ENCODE data around the gene RBL2. TPM values are rescaled to one million over a fixed set of nuclear protein-coding genes. Genes with fewer than 3 reads are reported as not detected.
"Not testable (repeated sequence)": the region's sequence is repeated elsewhere in the genome, so short reads cannot be mapped to it uniquely, and the experiment has no call there.

RBL2 gene
- total and polyA plus RNA-seq, 2 of the 13 experiments (the other 11 are each of a cell fraction or from before 2014, with no cell fraction given): 41.2 to 60.9 TPM

DNA sequence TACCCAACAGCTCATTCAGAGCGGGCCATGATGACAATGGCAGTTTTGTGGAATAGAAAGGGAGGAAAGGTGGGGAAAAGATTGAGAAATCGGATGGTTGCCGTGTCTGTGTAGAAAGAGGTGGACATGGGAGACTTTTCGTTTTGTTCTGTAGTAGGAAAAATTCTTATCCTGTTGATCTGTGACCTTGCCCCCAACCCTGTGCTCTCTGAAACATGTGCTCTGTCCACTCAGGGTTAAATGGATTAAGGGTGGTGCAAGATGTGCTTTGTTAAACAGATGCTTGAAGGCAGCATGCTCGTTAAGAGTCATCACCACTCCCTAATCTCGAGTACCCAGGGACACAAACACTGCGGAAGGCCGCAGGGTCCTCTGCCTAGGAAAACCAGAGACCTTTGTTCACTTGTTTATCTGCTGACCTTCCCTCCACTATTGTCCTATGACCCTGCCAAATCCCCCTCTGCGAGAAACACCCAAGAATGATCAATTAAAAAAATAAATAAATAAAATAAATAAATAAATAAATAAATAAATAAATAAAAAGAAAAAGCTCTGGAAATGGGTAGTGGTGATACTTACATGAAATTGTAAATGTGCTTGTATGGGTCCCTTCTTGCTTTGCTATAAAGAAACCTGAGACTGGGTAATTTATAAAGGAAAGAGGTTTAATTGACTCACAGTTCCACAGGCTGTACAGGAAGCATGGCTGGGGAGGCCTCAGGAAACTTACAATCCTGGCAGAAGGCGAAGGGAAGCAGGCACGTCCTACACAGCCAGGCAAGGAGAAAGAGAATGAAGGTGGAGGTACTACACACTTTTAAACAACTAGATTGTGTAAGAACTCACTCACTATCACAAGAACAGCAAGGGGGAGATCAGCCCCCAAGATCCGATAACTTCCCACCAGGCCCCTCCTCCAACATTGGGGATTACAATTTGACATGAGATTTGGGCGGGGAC lies 105.8 kb downstream of the RBL2 start (continued):
- peak; percentile 89 for TF ChIP-seq MIXL1 (CRISPR knock-in tag; IDR thresholded peaks at IDR 0.05)
- TF ChIP-seq, protein P1, sequence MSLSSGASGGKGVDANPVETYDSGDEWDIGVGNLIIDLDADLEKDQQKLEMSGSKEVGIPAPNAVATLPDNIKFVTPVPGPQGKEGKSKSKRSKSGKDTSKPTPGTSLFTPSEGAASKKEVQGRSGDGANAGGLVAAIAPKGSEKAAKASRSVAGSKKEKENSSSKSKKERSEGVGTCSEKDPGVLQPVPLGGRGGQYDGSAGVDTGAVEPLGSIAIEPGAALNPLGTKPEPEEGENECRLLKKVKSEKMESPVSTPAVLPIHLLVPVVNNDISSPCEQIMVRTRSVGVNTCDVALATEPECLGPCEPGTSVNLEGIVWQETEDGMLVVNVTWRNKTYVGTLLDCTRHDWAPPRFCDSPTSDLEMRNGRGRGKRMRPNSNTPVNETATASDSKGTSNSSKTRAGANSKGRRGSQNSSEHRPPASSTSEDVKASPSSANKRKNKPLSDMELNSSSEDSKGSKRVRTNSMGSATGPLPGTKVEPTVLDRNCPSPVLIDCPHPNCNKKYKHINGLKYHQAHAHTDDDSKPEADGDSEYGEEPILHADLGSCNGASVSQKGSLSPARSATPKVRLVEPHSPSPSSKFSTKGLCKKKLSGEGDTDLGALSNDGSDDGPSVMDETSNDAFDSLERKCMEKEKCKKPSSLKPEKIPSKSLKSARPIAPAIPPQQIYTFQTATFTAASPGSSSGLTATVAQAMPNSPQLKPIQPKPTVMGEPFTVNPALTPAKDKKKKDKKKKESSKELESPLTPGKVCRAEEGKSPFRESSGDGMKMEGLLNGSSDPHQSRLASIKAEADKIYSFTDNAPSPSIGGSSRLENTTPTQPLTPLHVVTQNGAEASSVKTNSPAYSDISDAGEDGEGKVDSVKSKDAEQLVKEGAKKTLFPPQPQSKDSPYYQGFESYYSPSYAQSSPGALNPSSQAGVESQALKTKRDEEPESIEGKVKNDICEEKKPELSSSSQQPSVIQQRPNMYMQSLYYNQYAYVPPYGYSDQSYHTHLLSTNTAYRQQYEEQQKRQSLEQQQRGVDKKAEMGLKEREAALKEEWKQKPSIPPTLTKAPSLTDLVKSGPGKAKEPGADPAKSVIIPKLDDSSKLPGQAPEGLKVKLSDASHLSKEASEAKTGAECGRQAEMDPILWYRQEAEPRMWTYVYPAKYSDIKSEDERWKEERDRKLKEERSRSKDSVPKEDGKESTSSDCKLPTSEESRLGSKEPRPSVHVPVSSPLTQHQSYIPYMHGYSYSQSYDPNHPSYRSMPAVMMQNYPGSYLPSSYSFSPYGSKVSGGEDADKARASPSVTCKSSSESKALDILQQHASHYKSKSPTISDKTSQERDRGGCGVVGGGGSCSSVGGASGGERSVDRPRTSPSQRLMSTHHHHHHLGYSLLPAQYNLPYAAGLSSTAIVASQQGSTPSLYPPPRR (CRISPR knock-in tag; IDR thresholded peaks at IDR 0.05; ENCODE audit: borderline replicate concordance): peak; percentile 41; the same call in 1 of the 2 replicates
- TF ChIP-seq HDAC2 (CRISPR knock-in tag; IDR thresholded peaks at IDR 0.05): peak; percentile 83
- TF ChIP-seq SOX6, LCORL (IDR thresholded peaks at IDR 0.05): not testable (repeated sequence)
- peak; percentile 94 for TF ChIP-seq SOX6 (CRISPR knock-in tag; IDR thresholded peaks at IDR 0.05)
- TF ChIP-seq ZNF766 (CRISPR knock-in tag; IDR thresholded peaks at IDR 0.05; ENCODE audit: borderline replicate concordance): peak; percentile 33; the same call in 1 of the 2 replicates
- peak; percentile 35; the same call in 1 of the 2 replicates for TF ChIP-seq TBX2 (CRISPR knock-in tag; IDR thresholded peaks at IDR 0.05; ENCODE audit: borderline replicate concordance)
- 0 out of 2 replicates have a peak, but pooled peaks have one; percentile 20 for TF ChIP-seq ARNT2 (CRISPR knock-in tag; IDR thresholded peaks at IDR 0.05; ENCODE audit: low read depth)
- TF ChIP-seq, protein P2, sequence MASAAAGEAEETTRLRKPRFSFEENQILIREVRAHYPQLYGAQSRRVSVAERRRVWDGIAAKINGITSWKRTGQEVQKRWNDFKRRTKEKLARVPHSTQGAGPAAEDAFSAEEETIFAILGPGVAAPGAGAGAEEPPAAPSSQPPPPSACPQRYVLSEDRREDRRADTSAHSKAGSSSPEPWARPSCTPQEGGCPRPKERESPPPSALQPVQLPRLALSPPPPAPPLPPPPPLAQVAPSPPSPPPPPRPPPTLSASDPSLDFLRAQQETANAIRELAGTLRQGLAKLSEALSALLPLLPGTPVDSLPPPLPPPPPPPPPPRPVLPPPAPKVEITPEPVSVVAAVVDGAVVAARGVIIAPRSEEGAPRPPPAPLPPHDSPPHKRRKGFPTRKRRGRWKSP (CRISPR knock-in tag; IDR thresholded peaks at IDR 0.05): 0 out of 2 replicates have a peak, but pooled peaks have one; percentile 39
- TF ChIP-seq, protein P3, sequence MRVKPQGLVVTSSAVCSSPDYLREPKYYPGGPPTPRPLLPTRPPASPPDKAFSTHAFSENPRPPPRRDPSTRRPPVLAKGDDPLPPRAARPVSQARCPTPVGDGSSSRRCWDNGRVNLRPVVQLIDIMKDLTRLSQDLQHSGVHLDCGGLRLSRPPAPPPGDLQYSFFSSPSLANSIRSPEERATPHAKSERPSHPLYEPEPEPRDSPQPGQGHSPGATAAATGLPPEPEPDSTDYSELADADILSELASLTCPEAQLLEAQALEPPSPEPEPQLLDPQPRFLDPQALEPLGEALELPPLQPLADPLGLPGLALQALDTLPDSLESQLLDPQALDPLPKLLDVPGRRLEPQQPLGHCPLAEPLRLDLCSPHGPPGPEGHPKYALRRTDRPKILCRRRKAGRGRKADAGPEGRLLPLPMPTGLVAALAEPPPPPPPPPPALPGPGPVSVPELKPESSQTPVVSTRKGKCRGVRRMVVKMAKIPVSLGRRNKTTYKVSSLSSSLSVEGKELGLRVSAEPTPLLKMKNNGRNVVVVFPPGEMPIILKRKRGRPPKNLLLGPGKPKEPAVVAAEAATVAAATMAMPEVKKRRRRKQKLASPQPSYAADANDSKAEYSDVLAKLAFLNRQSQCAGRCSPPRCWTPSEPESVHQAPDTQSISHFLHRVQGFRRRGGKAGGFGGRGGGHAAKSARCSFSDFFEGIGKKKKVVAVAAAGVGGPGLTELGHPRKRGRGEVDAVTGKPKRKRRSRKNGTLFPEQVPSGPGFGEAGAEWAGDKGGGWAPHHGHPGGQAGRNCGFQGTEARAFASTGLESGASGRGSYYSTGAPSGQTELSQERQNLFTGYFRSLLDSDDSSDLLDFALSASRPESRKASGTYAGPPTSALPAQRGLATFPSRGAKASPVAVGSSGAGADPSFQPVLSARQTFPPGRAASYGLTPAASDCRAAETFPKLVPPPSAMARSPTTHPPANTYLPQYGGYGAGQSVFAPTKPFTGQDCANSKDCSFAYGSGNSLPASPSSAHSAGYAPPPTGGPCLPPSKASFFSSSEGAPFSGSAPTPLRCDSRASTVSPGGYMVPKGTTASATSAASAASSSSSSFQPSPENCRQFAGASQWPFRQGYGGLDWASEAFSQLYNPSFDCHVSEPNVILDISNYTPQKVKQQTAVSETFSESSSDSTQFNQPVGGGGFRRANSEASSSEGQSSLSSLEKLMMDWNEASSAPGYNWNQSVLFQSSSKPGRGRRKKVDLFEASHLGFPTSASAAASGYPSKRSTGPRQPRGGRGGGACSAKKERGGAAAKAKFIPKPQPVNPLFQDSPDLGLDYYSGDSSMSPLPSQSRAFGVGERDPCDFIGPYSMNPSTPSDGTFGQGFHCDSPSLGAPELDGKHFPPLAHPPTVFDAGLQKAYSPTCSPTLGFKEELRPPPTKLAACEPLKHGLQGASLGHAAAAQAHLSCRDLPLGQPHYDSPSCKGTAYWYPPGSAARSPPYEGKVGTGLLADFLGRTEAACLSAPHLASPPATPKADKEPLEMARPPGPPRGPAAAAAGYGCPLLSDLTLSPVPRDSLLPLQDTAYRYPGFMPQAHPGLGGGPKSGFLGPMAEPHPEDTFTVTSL (CRISPR knock-in tag; IDR thresholded peaks at IDR 0.05; ENCODE audit: borderline replicate concordance): 0 out of 2 replicates have a peak, but pooled peaks have one; percentile 19
- peak; percentile 89 for TF ChIP-seq ZNF652 (CRISPR knock-in tag; IDR thresholded peaks at IDR 0.05; ENCODE audit: borderline replicate concordance, low read depth)
- TF ChIP-seq LCORL (CRISPR knock-in tag; IDR thresholded peaks at IDR 0.05): peak; percentile 60; the same call in 1 of the 2 replicates
- TF ChIP-seq, protein P4, sequence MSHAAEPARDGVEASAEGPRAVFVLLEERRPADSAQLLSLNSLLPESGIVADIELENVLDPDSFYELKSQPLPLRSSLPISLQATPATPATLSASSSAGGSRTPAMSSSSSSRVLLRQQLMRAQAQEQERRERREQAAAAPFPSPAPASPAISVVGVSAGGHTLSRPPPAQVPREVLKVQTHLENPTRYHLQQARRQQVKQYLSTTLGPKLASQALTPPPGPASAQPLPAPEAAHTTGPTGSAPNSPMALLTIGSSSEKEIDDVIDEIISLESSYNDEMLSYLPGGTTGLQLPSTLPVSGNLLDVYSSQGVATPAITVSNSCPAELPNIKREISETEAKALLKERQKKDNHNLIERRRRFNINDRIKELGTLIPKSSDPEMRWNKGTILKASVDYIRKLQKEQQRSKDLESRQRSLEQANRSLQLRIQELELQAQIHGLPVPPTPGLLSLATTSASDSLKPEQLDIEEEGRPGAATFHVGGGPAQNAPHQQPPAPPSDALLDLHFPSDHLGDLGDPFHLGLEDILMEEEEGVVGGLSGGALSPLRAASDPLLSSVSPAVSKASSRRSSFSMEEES (CRISPR knock-in tag; IDR thresholded peaks at IDR 0.05): peak; percentile 47; the same call in 1 of the 2 replicates
- TF ChIP-seq MIER2 (CRISPR knock-in tag; IDR thresholded peaks at IDR 0.05): 0 out of 2 replicates have a peak, but pooled peaks have one; percentile 29

All from HepG2 (cell line).